Fibroblast of mammary gland (primary cell): ENCODE measurements around the gene WFDC1.

ENCODE experiments used
- DNase-seq: peaks from one replicate; pipeline ENCODE4 v3.0.0-alpha.2; 2010; ENCODE audit warnings: low read depth
- H3K4me3 ChIP-seq: 2 replicates; pipeline ENCODE4 v1.5.1; 2011; ENCODE audit warnings: low read depth, mild to moderate bottlenecking, low read length, moderate library complexity; ENCODE audit not compliant: control insufficient read depth
- TF ChIP-seq, protein P1 (sequence below): conservative IDR thresholded peaks from 2 replicates; pipeline ENCODE4 v1.5.1; 2011; ENCODE audit warnings: low read depth, low read length, inconsistent platforms; ENCODE audit not compliant: control insufficient read depth, insufficient read depth

Gene WFDC1

DNA sequence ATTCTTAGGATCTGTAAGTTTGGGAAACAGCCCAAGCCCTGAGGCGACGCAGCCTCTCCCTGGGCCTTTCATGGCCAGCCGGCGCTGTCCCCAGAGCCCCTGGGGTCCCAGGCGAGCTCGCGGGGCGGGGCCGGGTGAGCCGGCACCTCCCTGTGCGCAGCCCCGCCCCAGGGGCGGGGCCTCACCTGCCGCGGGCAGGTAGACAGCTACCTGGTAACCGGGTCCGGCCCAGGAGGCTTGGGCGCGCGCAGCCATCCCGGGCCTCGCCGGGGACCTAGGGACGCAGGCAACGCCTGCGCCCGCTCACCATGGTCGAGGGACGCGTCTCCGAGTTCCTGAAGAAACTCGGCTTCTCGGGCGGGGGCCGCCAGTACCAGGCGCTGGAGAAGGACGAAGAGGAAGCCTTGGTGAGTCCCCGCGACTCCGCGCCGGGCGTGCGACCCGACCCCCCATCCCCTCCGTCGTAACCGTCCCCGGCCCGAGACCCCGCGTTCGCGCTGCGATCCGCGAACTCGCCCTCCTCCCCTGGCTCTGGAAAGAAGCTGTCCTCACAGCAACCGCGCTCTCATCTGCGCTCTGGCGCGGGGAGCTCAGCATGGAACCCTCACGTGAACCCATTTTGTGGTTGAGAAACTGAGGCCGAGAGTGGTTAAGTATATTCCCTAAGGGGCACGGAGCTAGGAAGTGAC is 73.8 kb downstream of the WFDC1 start, which contains the start of gene ATP2C2:
ATP2C2 (plus strand) TSS at position 231 of the 689 bp plus-strand sequence; CDS start at position 309, 78 bp downstream.
- TF ChIP-seq, protein P1, sequence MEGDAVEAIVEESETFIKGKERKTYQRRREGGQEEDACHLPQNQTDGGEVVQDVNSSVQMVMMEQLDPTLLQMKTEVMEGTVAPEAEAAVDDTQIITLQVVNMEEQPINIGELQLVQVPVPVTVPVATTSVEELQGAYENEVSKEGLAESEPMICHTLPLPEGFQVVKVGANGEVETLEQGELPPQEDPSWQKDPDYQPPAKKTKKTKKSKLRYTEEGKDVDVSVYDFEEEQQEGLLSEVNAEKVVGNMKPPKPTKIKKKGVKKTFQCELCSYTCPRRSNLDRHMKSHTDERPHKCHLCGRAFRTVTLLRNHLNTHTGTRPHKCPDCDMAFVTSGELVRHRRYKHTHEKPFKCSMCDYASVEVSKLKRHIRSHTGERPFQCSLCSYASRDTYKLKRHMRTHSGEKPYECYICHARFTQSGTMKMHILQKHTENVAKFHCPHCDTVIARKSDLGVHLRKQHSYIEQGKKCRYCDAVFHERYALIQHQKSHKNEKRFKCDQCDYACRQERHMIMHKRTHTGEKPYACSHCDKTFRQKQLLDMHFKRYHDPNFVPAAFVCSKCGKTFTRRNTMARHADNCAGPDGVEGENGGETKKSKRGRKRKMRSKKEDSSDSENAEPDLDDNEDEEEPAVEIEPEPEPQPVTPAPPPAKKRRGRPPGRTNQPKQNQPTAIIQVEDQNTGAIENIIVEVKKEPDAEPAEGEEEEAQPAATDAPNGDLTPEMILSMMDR = no peak
- no peak for DNase-seq
- no peak within 1 kb of the TSS for H3K4me3 ChIP-seq

DNA sequence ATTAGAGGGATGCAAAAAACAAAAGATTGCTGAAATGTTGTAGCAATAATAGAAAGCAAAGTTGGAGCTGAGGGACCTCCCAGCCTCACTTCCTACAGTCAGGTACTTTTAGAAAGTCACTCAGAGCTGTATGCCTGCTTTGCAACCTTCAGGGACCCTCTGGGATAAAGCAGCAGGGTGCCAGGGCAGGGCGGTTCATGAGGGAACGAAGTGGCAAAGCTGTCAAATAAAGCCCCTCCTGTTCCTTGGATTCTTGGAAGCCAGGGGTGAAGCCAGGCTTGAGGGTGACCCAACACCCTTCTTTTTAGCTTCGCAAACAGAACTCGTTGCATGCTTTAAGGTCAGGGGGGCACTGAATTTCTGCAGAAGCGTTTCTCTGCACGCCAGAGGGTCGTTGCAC is 74.4 kb downstream of the WFDC1 start:
- TF ChIP-seq, protein P1 = no peak
- no peak overlapping the region for H3K4me3 ChIP-seq
- DNase-seq = no peak

DNA sequence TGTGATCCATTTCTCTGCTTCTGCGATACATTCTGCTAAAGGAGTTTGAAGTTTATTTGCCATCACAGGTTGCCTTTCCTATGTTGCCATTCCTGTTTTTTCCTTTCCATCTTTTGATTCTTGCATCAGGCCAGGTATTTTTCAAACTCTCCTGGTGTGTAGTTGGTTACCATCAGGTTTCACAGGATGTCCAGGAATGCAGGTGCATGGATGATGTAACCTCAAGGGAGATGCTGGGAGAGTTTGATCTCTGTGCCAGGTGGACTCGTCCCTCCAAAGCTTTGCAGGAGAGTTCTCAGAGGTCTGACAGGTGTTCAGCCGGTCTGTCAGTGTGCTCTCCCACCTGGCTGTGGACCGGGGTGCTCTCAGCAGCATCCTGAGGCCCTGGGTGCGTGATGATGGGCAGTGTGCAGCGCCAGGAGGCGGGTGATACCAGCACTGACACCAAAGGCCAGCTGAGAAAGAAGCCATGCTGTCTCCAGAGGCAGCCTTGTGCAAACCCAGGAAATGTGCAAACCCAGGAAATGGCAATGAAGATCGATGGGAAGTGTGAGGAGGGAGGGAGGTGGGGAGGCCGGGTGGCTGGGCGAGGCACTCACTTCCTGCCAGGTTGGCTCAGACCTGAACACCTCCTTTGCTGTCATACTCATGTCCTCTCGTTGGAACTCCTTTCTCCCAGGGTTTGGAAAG is 75.4 kb downstream of the WFDC1 start:
- H3K4me3 ChIP-seq = no peak overlapping the region
- TF ChIP-seq, protein P1 = no peak
- DNase-seq = no peak

DNA sequence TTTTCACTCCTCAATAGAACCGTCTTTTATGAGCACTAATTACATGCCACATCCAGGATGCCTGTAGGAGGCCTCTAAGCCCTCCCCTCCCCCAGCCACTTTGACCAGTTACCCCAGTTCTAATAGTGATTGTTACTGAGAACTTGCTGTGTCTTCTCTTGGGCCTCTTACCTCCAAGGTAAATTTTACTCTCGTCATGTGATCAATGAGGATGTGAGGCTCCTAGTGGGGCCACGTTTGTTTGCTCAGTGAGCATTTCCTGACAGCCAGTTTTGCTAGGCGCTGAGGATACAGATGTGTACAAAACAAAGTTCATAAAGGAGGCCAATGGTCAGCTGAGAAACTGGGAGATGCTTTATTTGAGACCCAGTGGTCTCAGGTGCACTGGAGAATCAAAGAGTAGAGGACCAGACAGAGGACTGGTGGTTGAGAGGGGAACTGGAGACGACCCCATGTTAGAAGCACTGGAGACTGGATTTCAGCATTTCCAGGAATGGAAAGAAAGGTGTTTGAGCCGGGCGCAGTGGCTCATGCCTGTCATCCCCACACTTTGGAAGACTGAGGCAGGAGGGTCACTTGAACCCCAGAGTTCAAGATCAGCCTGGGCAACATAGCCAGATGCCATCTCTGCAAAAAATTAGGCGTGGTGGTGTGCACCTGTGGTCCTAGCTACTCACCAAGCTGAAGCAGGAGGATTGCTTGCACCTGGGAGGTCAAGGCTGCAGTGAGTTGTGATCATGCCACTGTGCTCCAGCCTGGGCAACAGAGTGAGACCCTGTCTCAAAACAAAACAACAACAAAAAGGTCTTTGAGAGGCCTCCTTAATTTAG is 76.3 kb downstream of the WFDC1 start:
- no peak for DNase-seq
- no peak overlapping the region for H3K4me3 ChIP-seq
- TF ChIP-seq, protein P1 = no peak

DNA sequence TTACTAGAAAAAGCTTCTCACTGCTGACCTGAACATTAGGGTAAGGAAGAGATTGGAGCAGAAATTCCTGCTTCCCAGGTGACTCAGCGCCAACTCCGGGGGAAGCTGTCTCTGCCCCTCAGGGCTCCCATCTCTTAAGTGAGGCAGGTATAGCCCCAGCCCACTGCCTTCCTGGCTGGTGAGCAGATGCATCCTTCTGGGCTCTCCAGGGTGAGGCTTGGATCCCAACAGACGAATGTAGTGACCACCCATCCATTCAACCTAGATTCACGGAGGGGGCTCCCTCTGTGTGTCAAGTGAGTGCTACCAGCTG is 76.8 kb downstream of the WFDC1 start:
- DNase-seq = no peak
- TF ChIP-seq, protein P1 = no peak
- H3K4me3 ChIP-seq = no peak overlapping the region

DNA sequence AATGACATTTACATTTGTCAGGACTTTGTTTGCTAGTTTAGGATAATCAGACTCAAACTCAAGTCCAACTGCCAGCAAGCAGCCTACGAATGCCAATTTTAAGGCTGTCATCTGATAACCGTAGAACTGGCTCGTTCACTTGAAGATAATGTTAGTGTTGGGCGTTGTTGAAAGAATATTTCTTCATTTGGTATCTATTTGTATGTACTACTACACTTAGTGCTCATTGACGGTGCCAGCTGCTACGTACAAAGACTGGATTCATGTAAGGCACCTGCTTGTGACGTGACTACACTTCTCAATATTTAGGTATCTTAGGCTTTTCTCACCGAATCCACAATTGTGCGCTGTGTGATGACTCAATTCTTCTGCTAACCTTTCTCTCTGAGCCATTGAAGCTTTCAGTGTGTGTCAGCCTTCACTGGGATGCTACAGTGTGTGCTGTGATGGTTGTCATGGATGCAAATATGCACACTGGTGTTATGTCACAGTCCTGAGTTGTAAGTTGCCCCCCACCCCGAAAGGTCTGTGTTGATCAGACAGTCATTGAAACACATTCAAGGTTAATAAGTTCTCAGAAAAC is 79.3 kb downstream of the WFDC1 start:
- TF ChIP-seq, protein P1 = no peak
- no peak for DNase-seq
- H3K4me3 ChIP-seq = no peak overlapping the region
